ENCODE results near the gene TIE1.

The TIE1 gene

DNA sequence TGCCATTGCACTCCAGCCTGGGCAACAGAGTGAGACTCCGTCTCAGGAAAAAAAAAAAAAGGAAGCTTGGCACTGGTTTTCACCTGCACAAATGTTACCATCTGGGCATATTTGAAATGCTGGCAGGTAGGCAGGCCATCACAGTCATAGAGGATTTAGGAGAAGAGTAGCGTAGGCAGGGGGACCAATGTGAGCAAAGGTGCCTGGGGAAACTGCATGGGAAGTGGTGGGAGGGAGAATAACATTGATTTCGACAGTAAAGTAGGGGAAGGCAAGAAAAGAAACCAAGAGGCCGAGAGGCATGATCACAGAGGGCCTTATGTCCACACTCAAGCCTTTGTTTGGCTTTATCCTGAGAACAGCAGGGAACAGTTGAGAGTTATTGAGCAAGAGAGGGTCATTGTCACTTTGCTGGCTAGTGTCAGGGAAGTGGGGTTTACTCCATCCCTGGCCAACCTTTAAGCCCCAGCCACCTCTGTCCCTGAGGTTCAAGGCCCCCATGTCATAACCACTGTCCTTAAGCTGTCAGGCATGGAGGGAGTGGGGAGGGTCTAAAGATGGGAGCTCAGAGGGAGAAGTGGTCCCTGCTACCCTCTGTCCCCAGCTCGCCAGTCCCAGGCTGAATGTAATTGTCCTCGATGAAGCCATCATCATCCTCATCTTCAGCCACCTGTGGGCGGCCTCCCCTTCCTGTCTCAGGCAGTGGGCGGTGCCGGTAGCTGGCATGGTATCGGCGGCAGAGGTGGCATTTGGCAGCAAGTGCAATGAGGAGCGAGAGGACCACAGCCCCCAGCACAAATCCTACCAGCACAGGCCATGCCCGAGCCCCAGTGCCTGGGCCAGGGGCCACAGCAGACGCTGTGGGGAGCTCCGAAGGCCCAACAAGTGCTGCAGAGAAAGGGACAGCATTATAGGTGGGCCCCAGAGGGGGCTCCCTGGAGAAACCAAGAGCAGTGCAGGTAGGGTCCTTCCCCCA is 18.3 kb upstream of the TIE1 start:
- no peak for ATAC-seq
- no peak overlapping the region for H3K27ac Mint-ChIP-seq
- no peaks in the 10 kb centered on the region for H3K9me3 Mint-ChIP-seq
- no peaks in the 10 kb centered on the region for H3K36me3 Mint-ChIP-seq
- H3K27me3 Mint-ChIP-seq: peaks cover 33% of the 10 kb centered on the region
- H3K4me3 Mint-ChIP-seq: no peak overlapping the region
- no peaks in the 10 kb centered on the region for H3K4me1 Mint-ChIP-seq

DNA sequence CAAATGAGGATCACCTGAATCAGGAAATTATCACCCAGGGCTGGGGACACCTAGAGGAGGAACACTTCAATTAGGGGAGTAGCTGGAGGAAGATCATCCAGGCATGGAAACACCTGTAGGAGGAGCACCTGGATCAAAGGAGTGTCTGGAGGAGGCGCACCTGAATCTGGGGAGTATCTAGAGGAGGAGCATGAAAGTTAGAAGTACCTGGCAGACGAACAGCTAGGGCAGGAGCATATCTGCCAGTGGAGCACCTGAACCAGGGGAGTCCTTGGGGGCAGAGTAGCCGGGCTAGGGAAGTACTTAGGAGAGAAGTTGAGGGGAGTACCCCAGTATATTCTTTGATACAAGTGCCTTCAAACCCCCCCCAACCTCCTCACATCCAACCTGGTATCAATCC is 16.7 kb upstream of the TIE1 start:
- H3K27me3 Mint-ChIP-seq: peaks cover 33% of the 10 kb centered on the region
- no peaks in the 10 kb centered on the region for H3K4me1 Mint-ChIP-seq
- no peaks in the 10 kb centered on the region for H3K36me3 Mint-ChIP-seq
- H3K4me3 Mint-ChIP-seq: no peak overlapping the region
- H3K27ac Mint-ChIP-seq: no peak overlapping the region
- ATAC-seq: no peak
- H3K9me3 Mint-ChIP-seq: no peaks in the 10 kb centered on the region

DNA sequence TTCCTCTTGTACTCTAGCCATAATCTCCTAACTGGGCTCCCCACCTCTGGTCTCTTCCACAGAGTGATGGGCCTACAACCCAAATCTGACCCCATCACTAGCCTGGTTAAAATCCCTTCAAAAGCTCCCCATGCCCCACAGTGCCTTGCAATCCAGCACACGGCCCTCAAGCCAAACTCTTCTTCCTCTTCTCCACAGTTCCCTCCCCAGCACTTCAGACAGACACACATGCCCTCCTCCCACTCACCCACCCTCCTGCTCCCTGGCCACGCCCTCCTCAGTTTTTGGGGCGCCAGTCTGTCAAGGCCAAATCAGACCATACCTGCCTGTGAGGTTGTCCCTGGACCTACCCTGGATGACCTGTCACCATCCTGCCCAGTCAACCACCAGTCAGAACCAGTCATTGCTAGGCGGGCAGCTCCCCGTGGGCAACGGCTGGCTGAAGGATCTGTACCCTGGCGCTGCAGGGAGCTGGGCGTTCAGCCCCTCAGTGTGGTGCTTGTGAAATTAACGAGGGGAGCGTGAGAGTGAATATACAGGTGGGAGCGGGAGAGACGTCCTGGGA is 16.2 kb upstream of the TIE1 start:
- no peaks in the 10 kb centered on the region for H3K9me3 Mint-ChIP-seq
- no peak overlapping the region for H3K27ac Mint-ChIP-seq
- H3K27me3 Mint-ChIP-seq: peaks cover 30% of the 10 kb centered on the region
- ATAC-seq: no peak
- no peaks in the 10 kb centered on the region for H3K36me3 Mint-ChIP-seq
- no peak overlapping the region for H3K4me3 Mint-ChIP-seq
- H3K4me1 Mint-ChIP-seq: no peaks in the 10 kb centered on the region

DNA sequence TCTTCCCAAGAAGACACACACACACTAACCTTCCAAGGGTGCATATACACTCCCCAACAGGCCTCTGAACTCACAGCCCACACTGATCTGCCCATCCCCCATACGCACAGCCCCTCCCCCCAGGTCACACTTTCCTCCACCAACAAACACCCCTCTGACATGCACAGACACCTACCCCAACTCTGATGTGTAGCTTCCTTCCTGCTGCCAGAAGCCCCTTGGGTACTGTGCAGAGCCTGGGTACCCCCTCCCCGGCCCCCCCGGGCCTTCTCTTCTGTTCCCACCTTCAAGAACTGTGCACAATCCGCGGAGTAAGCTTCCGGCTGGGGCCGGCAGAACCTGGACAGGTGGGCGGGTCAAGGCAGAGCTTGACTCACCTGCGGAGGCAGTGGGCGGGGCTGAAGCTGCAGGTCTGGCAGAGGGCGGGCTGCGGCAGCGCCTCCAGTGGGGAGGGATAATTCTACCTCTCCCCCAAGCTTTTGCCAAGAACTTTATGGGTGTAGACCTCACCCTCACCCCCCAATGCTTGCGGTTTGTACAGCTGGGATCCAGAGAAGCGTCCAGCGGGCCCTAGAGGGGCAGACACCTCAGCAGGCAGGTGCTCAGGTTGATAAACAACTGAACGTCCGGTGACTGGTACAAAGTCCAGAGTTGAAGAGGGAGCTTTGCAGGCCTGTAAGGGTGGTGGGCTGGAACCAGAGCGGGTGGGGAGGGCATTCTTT is 15.4 kb upstream of the TIE1 start, which contains the start of gene C1orf210:
TSS of gene C1orf210 (minus strand) at position 313 of the 722 bp plus-strand sequence. CDS start 2,311 bp downstream, outside the sequence.
- no peak for ATAC-seq
- H3K4me1 Mint-ChIP-seq: no peaks in the 10 kb centered on the region
- H3K36me3 Mint-ChIP-seq: no peaks in the 10 kb centered on the region
- no peak within 1 kb of the TSS for H3K27ac Mint-ChIP-seq
- H3K27me3 Mint-ChIP-seq: peaks cover 22% of the 10 kb centered on the region
- H3K9me3 Mint-ChIP-seq: no peaks in the 10 kb centered on the region
- no peak within 1 kb of the TSS for H3K4me3 Mint-ChIP-seq

DNA sequence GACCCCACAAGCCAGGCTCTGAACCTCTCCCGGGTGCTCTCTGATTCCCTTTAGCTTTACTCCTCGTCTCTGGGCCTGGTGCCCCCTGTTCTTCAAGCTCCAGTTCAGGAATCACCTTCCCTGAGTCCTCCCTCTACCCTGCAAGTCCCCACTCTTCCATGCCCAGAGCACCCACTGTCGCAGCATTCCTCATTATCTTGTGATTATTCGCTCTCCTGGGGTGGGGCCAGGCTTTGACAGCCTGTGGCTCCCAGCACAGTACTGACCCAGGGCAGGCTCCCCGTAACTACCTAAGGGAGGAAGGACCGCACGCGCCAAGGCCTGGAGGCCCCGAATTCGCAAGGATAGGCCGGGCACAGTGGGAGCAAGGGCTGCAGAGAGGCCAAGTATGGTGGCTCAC is 14.7 kb upstream of the TIE1 start:
- Mint-ChIP-seq H3K4me3 (no peak overlapping the region), H3K27ac (no peak overlapping the region), H3K27me3 (peaks cover 18% of the 10 kb centered on the region), H3K36me3 (no peaks in the 10 kb centered on the region), H3K9me3 (no peaks in the 10 kb centered on the region), H3K4me1 (no peaks in the 10 kb centered on the region)
- no peak for ATAC-seq

DNA sequence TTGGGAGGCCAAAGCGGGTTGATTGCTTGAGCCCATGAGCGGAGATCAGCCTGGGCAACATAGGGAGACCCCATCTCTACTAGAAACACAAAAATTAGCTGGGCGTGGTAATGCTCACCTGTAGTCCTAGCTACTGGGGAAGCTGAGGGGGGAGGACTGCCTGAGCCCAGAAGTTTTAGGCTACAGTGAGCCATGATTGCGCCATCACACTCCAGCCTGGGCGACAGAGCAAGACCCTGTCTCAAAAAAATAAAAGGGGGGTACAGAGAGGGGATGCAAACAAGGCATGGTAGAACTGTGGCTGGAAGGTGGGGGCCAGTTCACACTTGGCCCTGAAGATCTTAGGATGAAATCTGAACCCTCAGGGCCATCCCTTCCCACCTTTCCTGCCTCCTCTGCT is 14.2 kb upstream of the TIE1 start:
- no peak for ATAC-seq
- Mint-ChIP-seq H3K4me3 (no peak overlapping the region), H3K9me3 (no peaks in the 10 kb centered on the region), H3K27me3 (peaks cover 18% of the 10 kb centered on the region), H3K27ac (no peak overlapping the region), H3K4me1 (no peaks in the 10 kb centered on the region), H3K36me3 (no peaks in the 10 kb centered on the region)

DNA sequence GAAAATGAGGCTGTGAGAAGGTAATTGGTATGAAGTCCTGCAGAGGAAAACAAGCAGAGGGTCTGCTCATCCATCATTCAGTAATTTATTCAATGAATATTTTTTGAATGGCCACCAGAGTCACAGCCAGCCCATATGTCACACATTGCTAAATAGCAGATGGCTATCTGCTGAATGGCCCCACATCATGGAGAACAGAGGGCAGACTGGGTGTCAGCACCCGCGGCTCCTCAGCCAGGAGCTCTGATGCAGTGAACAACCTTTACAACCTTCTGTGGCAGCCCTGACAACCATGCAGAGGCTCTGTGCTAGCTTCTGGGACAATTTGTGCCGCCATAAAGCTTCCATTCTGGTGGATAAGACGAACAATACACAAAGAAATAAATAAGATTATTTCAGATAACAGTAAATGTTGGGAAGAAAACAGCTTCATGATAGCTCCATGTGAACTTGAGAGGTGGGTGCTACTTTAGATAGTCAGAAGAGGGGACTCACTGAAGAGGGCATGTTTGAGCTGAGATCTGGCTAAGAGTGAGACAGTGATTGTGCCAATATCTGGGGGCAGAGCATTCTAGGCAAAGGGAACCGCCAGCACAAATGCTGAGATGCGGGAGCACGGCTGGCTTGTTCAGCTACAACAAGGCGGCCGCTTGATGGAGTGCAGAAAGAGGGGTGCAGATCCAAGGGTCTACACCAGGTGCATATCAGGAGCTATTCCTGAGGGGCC is 12.6 kb upstream of the TIE1 start:
- H3K27me3 Mint-ChIP-seq: peaks cover 18% of the 10 kb centered on the region
- no peaks in the 10 kb centered on the region for H3K9me3 Mint-ChIP-seq
- no peak for ATAC-seq
- no peak overlapping the region for H3K4me3 Mint-ChIP-seq
- no peaks in the 10 kb centered on the region for H3K36me3 Mint-ChIP-seq
- peaks cover 5% of the 10 kb centered on the region for H3K4me1 Mint-ChIP-seq
- H3K27ac Mint-ChIP-seq: no peak overlapping the region

DNA sequence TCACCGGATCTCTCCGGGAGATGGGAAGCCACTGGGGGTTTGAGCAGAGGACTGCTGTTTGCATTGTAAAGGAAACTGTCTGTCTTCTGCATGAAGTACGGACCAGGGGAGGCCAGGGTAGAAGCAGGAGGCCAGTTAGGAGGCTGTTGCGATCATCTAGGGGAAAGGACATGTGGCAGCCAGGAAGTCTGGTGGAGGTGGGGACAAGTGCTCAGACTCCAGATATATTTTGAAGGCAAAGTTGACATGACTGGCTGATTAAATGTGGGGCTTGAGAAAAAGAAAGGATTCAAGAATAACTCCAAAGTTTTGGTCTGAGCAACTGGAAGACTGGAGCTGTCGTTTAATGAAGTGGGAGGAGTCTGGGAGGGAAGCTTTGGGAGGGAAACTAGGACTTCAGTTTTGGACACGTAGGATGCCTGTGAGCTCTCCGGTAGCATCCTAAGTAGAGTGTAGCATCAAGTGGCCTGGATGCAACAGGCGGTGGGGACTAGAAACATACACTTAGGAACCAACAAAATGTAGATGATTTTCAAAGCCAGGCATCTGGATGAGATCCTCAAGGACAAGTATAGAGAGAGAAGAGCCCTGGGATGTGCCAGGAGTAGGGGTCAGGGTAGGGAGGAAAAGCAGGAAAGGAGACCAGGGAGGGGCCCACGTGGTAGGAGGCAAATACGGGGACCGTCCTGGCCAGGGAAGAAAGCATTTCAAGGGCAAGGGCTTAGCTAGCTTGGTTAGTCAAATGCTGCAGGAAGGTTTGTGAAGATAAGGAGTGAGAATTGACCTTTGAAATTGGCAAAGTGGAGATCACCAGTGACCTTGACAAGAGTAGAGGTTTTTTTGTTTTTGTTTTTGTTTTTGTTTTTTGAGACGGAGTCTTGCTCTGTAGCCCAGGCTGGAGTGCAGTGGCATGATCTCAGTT is 11.7 kb upstream of the TIE1 start:
- peaks cover 5% of the 10 kb centered on the region for H3K4me1 Mint-ChIP-seq
- no peak overlapping the region for H3K4me3 Mint-ChIP-seq
- H3K36me3 Mint-ChIP-seq: no peaks in the 10 kb centered on the region
- H3K27me3 Mint-ChIP-seq: peaks cover 18% of the 10 kb centered on the region
- ATAC-seq: no peak
- H3K9me3 Mint-ChIP-seq: no peaks in the 10 kb centered on the region
- H3K27ac Mint-ChIP-seq: no peak overlapping the region

DNA sequence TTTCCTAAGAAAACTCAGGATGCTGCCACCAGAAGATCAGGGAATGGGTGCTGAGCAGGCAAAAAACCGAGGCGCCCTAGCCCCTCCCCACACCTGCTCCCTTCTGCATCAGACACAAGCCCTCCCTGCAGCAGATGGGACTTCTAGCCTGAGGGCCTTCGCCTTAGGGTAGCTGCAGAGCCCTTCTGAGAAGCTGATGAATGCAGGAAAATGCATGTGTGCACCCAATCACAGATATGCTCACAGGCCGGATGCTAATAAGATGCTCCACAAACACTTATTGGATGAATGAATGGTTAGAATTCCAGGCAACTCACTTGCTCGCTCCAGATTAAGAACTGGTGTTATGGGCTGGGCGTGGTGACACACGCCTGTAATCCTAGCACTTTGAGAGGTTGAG is 8.6 kb upstream of the TIE1 start:
- Mint-ChIP-seq H3K9me3 (no peaks in the 10 kb centered on the region), H3K27ac (no peak overlapping the region), H3K4me3 (no peak overlapping the region)

DNA sequence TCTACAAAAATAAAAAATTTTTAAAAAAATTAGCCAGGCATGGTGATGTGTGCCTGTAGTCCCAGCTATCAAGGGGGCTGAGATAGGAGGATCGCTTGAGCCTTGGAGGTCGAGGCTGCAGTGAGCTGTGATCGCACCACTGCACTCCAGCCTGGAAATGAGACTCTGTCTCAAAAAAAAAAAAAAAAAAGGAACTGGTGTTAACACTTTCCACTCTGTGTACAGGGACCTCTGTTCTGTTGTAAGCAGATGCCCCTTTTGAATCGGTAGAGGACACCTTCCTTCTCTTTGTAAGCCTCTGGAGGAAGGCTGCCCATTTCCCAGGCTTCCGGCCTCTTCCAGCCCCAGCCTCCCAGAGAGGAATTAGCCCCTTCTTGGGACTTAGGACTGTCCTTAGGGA is 8.1 kb upstream of the TIE1 start:
- H3K4me3 Mint-ChIP-seq: no peak overlapping the region
- peaks cover 5% of the 10 kb centered on the region for H3K4me1 Mint-ChIP-seq
- no peaks in the 10 kb centered on the region for H3K9me3 Mint-ChIP-seq
- no peak overlapping the region for H3K27ac Mint-ChIP-seq
- H3K27me3 Mint-ChIP-seq: no peaks in the 10 kb centered on the region
- ATAC-seq: no peak
- H3K36me3 Mint-ChIP-seq: no peaks in the 10 kb centered on the region

More for the DNA sequence above, 8.6 kb upstream of the TIE1 start:
- Mint-ChIP-seq H3K4me1 (peaks cover 5% of the 10 kb centered on the region), H3K36me3 (no peaks in the 10 kb centered on the region), H3K27me3 (no peaks in the 10 kb centered on the region)
- ATAC-seq: no peak

DNA sequence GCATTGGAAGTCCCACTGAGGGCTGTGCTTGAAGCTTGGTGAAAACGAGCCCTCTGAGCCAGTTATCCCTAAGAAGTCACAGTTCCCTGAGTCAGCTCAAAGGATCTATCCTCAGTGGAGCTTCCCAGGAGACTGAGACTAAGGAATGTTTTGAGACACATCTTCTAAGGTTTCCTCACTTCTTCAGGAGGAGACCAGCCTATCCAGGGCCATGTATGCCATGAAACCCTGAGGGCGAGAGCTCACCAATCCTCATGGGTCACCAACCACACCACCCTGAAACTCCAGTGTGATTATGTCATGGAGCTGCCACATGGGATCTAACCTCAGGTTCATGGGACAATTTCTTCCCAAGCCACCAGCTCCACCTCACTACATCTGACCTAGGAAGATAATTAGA is 7.6 kb upstream of the TIE1 start:
- ATAC-seq: no peak
- peaks cover 5% of the 10 kb centered on the region for H3K4me1 Mint-ChIP-seq
- H3K27ac Mint-ChIP-seq: no peak overlapping the region

DNA sequence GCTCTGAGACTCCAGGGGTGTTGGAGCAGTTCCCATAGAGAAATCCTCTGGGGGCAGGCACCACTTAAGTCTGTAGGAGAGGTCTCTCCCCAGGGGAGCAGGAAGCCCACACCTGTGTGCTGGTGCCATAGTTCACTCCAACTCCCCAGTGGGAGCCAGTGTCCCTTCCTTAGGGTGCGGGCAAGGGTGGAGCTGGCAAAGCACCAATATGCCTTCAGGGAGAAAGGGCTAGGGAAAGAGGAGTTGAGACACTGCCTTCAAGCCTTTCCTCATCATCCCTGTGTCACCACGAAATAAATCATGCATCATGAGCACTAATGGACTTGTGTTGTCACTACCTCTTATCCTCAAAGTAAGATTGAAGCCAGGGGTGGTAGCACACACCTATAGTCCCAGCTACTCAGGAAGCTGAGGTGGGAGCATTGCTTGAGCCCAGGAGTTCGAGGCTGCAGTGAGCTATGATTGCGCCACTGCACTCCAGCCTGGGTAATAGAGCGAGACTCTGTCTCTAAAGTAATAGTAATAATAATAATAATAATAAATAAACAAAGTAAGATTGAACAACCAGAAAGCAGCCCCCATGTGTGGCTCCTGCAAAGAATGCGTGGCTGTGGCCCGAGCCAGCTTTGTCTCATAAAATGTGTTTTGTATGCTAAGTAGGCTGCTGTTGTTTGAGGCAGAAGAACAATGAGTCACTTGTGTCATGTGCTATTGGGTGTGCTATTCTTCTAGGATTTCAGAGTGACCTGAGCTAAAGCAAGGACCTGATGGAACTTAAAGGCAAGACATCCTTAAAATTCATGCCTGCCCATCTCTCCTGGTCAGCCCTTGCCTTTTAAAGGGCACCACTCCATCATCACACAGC is 6.7 kb upstream of the TIE1 start:
- Mint-ChIP-seq H3K27ac (no peak overlapping the region), H3K4me3 (no peak overlapping the region), H3K27me3 (no peaks in the 10 kb centered on the region), H3K4me1 (peaks cover 5% of the 10 kb centered on the region), H3K36me3 (no peaks in the 10 kb centered on the region), H3K9me3 (no peaks in the 10 kb centered on the region)
- ATAC-seq: no peak

More for the DNA sequence above, 7.6 kb upstream of the TIE1 start:
- Mint-ChIP-seq H3K36me3 (no peaks in the 10 kb centered on the region), H3K4me3 (no peak overlapping the region), H3K27me3 (no peaks in the 10 kb centered on the region), H3K9me3 (no peaks in the 10 kb centered on the region)

DNA sequence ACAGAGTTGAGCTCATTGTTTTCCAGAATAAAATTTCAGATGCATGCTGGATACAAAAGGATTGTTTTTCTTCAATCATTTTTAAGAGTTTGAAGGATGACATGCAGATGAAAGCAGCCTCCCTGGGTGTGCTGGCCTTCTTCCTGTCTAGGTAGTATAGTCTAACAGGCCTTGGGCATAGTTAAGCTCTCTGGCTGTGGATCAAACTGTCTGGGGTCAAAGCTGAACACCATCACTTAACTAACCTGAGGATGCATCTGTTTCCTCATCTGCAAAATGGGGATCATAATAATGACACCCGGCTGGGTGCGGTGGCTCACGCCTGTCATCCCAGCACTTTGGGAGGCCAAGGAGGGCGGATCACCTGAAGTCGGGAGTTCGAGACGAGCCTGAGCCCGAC is 6.0 kb upstream of the TIE1 start:
- no peaks in the 10 kb centered on the region for H3K36me3 Mint-ChIP-seq
- no peaks in the 10 kb centered on the region for H3K9me3 Mint-ChIP-seq
- no peak for ATAC-seq
- H3K27me3 Mint-ChIP-seq: no peaks in the 10 kb centered on the region
- no peak overlapping the region for H3K4me3 Mint-ChIP-seq
- peaks cover 5% of the 10 kb centered on the region for H3K4me1 Mint-ChIP-seq
- H3K27ac Mint-ChIP-seq: no peak overlapping the region
